Effector memory CD4-positive, alpha-beta T cell (primary cell): ENCODE measurements around the gene CNOT2.
"Not testable (repeated sequence)": the region's sequence is repeated elsewhere in the genome, so short reads cannot be mapped to it uniquely, and the experiment has no call there.

Experiments used
- DNase-seq, 3 donors: peaks; one replicate each; pipeline ENCODE4 v3.0.0-alpha.2; 2020
- H3K27ac ChIP-seq: 2 replicates; pipeline ENCODE4 v1.7.0; 2013; ENCODE audit warnings: mild to moderate bottlenecking, low read length, moderate library complexity; ENCODE audit not compliant: insufficient read depth, poor library complexity, severe bottlenecking
- H3K27me3 ChIP-seq: replicated peaks from 2 replicates; pipeline ENCODE4 v1.7.0; 2013; ENCODE audit warnings: mild to moderate bottlenecking, low read length; ENCODE audit not compliant: insufficient read depth, control insufficient read depth, poor library complexity, severe bottlenecking
- H3K36me3 ChIP-seq: 2 replicates; pipeline ENCODE4 v1.7.0; 2013; ENCODE audit warnings: mild to moderate bottlenecking, low read length, moderate library complexity; ENCODE audit not compliant: control insufficient read depth, insufficient read depth
- H3K4me1 ChIP-seq: 2 replicates; pipeline ENCODE4 v1.7.0; 2013; ENCODE audit warnings: low read length, mild to moderate bottlenecking; ENCODE audit not compliant: control insufficient read depth, insufficient read depth, poor library complexity, severe bottlenecking
- H3K4me3 ChIP-seq: 2 replicates; pipeline ENCODE4 v1.7.0; 2013; ENCODE audit warnings: low read length, low read depth, mild to moderate bottlenecking; ENCODE audit not compliant: insufficient read depth, poor library complexity, severe bottlenecking
- H3K9me3 ChIP-seq: 2 replicates; pipeline ENCODE4 v1.7.0; 2013; ENCODE audit warnings: mild to moderate bottlenecking, low read length, moderate library complexity; ENCODE audit not compliant: control insufficient read depth

The CNOT2 gene

DNA sequence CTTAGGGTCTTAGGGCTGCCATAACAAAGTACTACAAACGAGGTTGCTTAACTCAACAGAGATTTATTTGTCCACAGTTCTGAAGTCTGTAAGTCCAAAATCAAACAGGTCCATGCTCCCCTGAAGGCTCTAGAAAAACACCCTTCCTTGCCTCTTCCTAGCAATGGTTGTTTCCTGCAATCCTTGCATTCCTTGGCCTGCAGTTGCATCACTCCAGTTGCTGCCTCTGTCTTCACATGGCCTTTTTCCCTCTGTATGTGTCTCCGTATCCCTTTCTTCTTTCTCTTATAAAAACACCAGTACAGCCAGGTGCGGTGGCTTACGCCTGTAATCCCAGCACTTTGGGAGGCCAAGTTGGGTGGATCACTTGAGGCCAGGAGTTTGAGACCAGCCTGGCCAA lies 140.3 kb downstream of the CNOT2 start:
- DNase-seq = no peak
- no peaks in the 10 kb centered on the region for H3K27me3 ChIP-seq
- no peaks in the 10 kb centered on the region for H3K4me1 ChIP-seq
- H3K4me3 ChIP-seq = no peak overlapping the region
- no peaks in the 10 kb centered on the region for H3K9me3 ChIP-seq
- H3K36me3 ChIP-seq = no peaks in the 10 kb centered on the region
- no peak overlapping the region for H3K27ac ChIP-seq

GRCh38 chr12:70383886-70384285 lies 140.7 kb downstream of the CNOT2 start:
- Histone ChIP-seq H3K27me3 (no peaks in the 10 kb centered on the region), H3K36me3 (no peaks in the 10 kb centered on the region), H3K27ac (no peak overlapping the region), H3K4me3 (no peak overlapping the region), H3K9me3 (no peaks in the 10 kb centered on the region), H3K4me1 (no peaks in the 10 kb centered on the region)
- no peak for DNase-seq

DNA sequence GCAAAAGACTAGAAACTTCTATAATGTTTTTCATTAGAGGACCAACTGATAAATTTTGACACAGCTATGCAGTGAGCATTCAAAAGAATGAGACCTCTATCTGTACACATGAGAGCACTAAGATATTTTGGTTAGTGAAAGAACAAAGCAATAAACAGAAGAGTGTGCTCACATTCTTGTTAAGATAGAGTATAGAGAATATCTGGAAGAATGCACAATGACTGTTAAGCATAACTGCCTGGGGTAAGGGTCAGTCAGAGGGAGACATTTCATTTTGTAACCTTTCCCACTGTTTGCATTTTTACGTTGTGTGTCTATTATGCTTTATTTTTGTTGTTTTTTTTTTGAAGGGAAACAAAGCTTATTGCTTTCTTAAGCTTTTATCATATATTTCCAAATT lies 143.5 kb downstream of the CNOT2 start:
- Histone ChIP-seq H3K4me3 (no peak overlapping the region), H3K36me3 (no peaks in the 10 kb centered on the region), H3K4me1 (no peaks in the 10 kb centered on the region), H3K27me3 (no peaks in the 10 kb centered on the region), H3K9me3 (no peaks in the 10 kb centered on the region), H3K27ac (no peak overlapping the region)
- no peak for DNase-seq

GRCh38 chr12:70389678-70390077 lies 146.4 kb downstream of the CNOT2 start:
- no peaks in the 10 kb centered on the region for H3K27me3 ChIP-seq
- H3K27ac ChIP-seq = no peak overlapping the region
- DNase-seq = no peak
- no peaks in the 10 kb centered on the region for H3K4me1 ChIP-seq
- H3K36me3 ChIP-seq = no peaks in the 10 kb centered on the region
- H3K4me3 ChIP-seq = no peak overlapping the region
- H3K9me3 ChIP-seq = no peaks in the 10 kb centered on the region

- not testable (repeated sequence) for H3K36me3 ChIP-seq, H3K27me3 ChIP-seq, H3K27ac ChIP-seq, H3K4me1 ChIP-seq, DNase-seq, H3K4me3 ChIP-seq, H3K9me3 ChIP-seq
Observed at GRCh38 chr12:70392631-70393030, 149.4 kb downstream of the CNOT2 start.

- no peaks in the 10 kb centered on the region for H3K9me3 ChIP-seq
- H3K27ac ChIP-seq = no peak overlapping the region
- DNase-seq = no peak
- H3K27me3 ChIP-seq = no peaks in the 10 kb centered on the region
- H3K4me3 ChIP-seq = no peak overlapping the region
- no peaks in the 10 kb centered on the region for H3K36me3 ChIP-seq
- no peaks in the 10 kb centered on the region for H3K4me1 ChIP-seq
Observed at GRCh38 chr12:70393787-70394499, 150.7 kb downstream of the CNOT2 start.

DNA sequence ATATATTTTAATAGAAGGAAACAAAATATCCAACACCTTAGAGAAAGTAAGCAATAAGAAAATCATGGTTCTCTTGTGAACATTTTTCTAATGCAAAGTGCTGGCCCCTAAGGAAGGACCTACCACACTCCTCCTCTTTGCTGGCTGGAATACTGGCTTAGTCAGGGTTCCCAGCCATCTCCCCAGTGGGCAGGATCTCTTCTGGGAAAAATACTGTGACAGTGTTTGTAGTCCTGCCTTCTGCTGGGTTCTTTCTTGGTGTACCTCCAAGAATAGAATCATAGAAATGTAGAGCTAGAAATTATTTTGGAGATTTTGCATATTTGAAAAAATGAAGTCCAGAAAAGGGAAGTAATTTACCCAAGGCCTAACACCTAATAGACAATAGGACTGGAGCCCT lies 154.8 kb downstream of the CNOT2 start:
- Histone ChIP-seq H3K27me3 (no peaks in the 10 kb centered on the region), H3K36me3 (no peaks in the 10 kb centered on the region), H3K4me3 (no peak overlapping the region), H3K4me1 (no peaks in the 10 kb centered on the region), H3K27ac (no peak overlapping the region), H3K9me3 (no peaks in the 10 kb centered on the region)
- no peak for DNase-seq

DNA sequence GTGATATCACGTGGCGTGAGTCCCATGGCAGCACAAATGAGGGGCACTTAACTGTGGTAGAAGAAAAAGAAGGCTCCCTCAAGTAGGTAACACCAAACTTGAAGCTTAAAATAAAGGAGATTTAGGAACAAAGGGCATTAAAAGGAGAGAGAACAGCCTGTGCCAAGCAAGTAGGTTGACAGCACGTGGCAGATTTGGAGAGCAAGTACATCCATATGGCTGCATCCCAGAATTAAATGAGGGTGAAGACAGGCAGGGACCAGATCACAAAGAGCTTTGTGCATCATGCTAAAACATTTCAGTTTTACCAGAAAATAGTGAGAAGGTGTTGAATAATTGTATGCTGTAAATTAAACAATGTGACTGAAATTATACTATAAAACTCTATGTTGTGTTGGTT lies 155.6 kb downstream of the CNOT2 start:
- Histone ChIP-seq H3K9me3 (no peaks in the 10 kb centered on the region), H3K36me3 (no peaks in the 10 kb centered on the region), H3K4me3 (no peak overlapping the region), H3K27me3 (no peaks in the 10 kb centered on the region), H3K4me1 (no peaks in the 10 kb centered on the region), H3K27ac (no peak overlapping the region)
- no peak for DNase-seq

DNA sequence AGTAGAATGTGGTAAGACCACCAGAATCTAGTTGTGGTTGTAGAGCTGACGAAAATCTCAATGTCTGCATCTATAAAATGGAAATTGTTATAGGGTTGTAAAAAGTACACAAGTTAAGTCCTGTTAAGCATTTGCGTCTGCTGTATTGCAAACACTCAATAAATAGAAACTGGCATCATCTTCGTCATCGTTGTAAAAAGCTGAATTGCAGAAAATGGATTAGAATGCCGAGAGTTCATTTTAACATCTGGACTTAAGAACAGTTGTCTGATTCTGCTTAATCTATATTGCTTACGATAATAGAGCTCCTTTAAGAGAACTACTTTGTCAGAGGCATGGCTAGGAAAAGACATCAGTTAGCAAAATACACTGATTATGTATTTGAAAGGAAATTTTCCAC lies 156.1 kb downstream of the CNOT2 start:
- H3K27me3 ChIP-seq = no peaks in the 10 kb centered on the region
- DNase-seq = no peak

GRCh38 chr12:70400124-70400523 lies 156.9 kb downstream of the CNOT2 start:
- Histone ChIP-seq H3K36me3 (no peaks in the 10 kb centered on the region), H3K9me3 (no peaks in the 10 kb centered on the region), H3K27ac (no peak overlapping the region), H3K27me3 (no peaks in the 10 kb centered on the region), H3K4me3 (no peak overlapping the region), H3K4me1 (no peaks in the 10 kb centered on the region)
- DNase-seq = no peak

More for the DNA sequence above, 156.1 kb downstream of the CNOT2 start:
- no peaks in the 10 kb centered on the region for H3K4me1 ChIP-seq
- no peak overlapping the region for H3K4me3 ChIP-seq
- H3K27ac ChIP-seq = no peak overlapping the region
- no peaks in the 10 kb centered on the region for H3K9me3 ChIP-seq
- no peaks in the 10 kb centered on the region for H3K36me3 ChIP-seq
